Endodermal cell (in vitro differentiated cells): ENCODE results near the gene TBXAS1. TPM values are rescaled to one million over a fixed set of nuclear protein-coding genes. Genes with fewer than 3 reads are reported as not detected.

Source experiments
- DNase-seq: peaks from one replicate; pipeline ENCODE4 v3.0.0-alpha.2; 2017
- H3K27ac ChIP-seq: 2 replicates; pipeline ENCODE4 v1.5.1; 2013; ENCODE audit warnings: mild to moderate bottlenecking, low read depth, low read length, moderate library complexity
- H3K27me3 ChIP-seq: 2 replicates; pipeline ENCODE4 v1.6.1; 2013; ENCODE audit warnings: mild to moderate bottlenecking, low read length, moderate library complexity; ENCODE audit not compliant: insufficient read depth, control insufficient read depth, poor library complexity, severe bottlenecking
- H3K36me3 ChIP-seq: 2 replicates; pipeline ENCODE4 v1.7.0; 2013; ENCODE audit warnings: mild to moderate bottlenecking, low read length, moderate library complexity; ENCODE audit not compliant: control insufficient read depth, insufficient read depth
- H3K4me1 ChIP-seq: one replicate; pipeline ENCODE4 v1.7.0; 2013; ENCODE audit warnings: low read length; ENCODE audit not compliant: control insufficient read depth, insufficient read depth
- H3K4me3 ChIP-seq: 2 replicates; pipeline ENCODE4 v1.5.1; 2013; ENCODE audit warnings: mild to moderate bottlenecking, low read length, moderate library complexity
- H3K9ac ChIP-seq: 2 replicates; pipeline ENCODE4 v1.6.1; 2013; ENCODE audit warnings: mild to moderate bottlenecking, low read length, moderate library complexity; ENCODE audit not compliant: poor library complexity, severe bottlenecking; ENCODE audit errors: extremely low read depth
- H3K9me3 ChIP-seq: 2 replicates; pipeline ENCODE4 v1.6.1; 2013; ENCODE audit warnings: mild to moderate bottlenecking, low read length, moderate library complexity; ENCODE audit not compliant: control insufficient read depth
- H3K27ac Mint-ChIP-seq: 2 replicates; pipeline ENCODE4 v1.8.0; 2020; ENCODE audit warnings: mixed read lengths
- H3K27me3 Mint-ChIP-seq: 2 replicates; pipeline ENCODE4 v1.8.0; 2021; ENCODE audit warnings: mild to moderate bottlenecking, mixed read lengths; ENCODE audit not compliant: insufficient read depth
- H3K36me3 Mint-ChIP-seq: 2 replicates; pipeline ENCODE4 v1.8.0; 2020; ENCODE audit warnings: low read depth, mixed read lengths
- H3K4me1 Mint-ChIP-seq: 2 replicates; pipeline ENCODE4 v1.8.0; 2020; ENCODE audit warnings: mixed read lengths
- H3K4me3 Mint-ChIP-seq: 2 replicates; pipeline ENCODE4 v1.8.0; 2020; ENCODE audit warnings: mild to moderate bottlenecking, moderate library complexity, mixed read lengths
- H3K9me3 Mint-ChIP-seq: 2 replicates; pipeline ENCODE4 v1.8.0; 2020; ENCODE audit warnings: mild to moderate bottlenecking, mixed read lengths
- WGBS, 2 experiments: methylation state at CpG; one replicate each; pipeline versions ENCODE4 v1.1.5 to v1.1.7; 2013; ENCODE audit warnings: missing lambda C conversion rate in 2 of 2, mixed read lengths in 1 of 2; ENCODE audit not compliant: insufficient coverage in 1 of 2, insufficient read length in 1 of 2; 5-methylcytosine and 5-hydroxymethylcytosine counted together
- total RNA-seq, 2 donors: library from RNA; stranded (reverse); fragmentation: NEBNext Ultra II Directional in 1 of 2; extraction: Animal tissue kit (Norgen Biotek cat#: 25700) in 1 of 2; gene quantifications; 2 replicates in 1 of 2; 3 replicates in 1 of 2; pipeline ENCODE4 v1.2.1, GENCODE V29; 2021
- TF ChIP-seq, protein P1 (sequence below): fragments of 200-600 bp; sonication (generic); conservative IDR thresholded peaks from 2 replicates; pipeline ENCODE4 v1.5.0; 2021; ENCODE audit warnings: antibody characterized with exemption, mild to moderate bottlenecking

TBXAS1 gene
- total RNA-seq, 2 donors from 2014 or later = 7.6 to 13.5 TPM

GRCh38 chr7:140058517-140058916, 229.5 kb downstream of the TBXAS1 start:
- no peak overlapping the region for H3K4me3 Mint-ChIP-seq

DNA sequence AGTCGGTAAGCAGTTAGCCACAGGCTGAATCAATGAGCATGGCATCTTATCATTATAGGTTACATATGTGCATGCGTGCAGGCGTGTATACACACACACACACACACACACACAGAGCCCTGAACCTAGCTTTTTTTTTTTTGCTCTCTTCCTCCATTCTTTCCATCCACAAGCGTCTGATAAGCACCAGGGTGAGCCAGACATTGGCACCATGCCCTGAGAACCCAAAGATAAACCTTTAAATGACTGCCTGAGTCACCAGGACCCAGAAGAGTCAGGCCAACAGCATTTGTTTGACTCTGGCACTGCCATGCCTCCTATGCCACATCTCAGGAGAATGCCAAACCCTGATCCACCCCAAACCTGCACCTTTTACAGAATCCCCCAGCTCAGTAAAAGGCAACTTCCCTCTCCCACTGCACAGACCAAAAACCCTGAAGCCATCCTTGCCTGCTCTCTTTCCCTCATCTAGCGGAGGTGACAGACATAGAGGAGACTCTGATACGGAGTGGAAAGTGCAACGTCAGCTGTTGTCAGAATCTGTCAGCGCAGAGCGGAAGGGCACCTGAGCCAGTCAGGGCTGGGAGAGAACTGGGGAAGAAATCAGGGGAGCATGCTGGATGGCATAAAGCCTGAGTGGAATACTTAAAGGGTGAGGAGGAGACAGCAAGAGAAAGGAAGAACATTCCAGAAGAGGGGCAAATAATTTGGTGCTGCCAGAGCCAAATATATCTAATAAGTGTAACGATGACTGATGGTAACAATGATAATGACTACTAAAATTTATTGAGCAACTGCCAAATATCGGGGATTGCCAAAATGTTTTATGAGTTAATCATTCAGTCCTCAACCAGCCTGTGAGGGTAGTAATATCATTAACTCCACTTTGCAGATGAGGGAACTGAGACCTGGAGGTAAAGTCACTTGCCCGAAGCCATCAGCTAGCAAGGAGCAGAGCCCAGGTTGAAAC, 230.5 kb downstream of the TBXAS1 start:
- DNase-seq = no peak
- H3K27ac ChIP-seq = no peak overlapping the region
- H3K4me1 Mint-ChIP-seq = no peaks in the 10 kb centered on the region

More at GRCh38 chr7:140058517-140058916, 229.5 kb downstream of the TBXAS1 start:
- TF ChIP-seq, protein P1, sequence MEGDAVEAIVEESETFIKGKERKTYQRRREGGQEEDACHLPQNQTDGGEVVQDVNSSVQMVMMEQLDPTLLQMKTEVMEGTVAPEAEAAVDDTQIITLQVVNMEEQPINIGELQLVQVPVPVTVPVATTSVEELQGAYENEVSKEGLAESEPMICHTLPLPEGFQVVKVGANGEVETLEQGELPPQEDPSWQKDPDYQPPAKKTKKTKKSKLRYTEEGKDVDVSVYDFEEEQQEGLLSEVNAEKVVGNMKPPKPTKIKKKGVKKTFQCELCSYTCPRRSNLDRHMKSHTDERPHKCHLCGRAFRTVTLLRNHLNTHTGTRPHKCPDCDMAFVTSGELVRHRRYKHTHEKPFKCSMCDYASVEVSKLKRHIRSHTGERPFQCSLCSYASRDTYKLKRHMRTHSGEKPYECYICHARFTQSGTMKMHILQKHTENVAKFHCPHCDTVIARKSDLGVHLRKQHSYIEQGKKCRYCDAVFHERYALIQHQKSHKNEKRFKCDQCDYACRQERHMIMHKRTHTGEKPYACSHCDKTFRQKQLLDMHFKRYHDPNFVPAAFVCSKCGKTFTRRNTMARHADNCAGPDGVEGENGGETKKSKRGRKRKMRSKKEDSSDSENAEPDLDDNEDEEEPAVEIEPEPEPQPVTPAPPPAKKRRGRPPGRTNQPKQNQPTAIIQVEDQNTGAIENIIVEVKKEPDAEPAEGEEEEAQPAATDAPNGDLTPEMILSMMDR = no peak
- H3K36me3 Mint-ChIP-seq = no peaks in the 10 kb centered on the region
- H3K27ac Mint-ChIP-seq = no peak overlapping the region
- H3K4me1 ChIP-seq = no peaks in the 10 kb centered on the region
- H3K27ac ChIP-seq = no peak overlapping the region
- H3K9ac ChIP-seq = no peak overlapping the region
- H3K4me3 ChIP-seq = no peak overlapping the region
- H3K4me1 Mint-ChIP-seq = no peaks in the 10 kb centered on the region
- 95 to 97% methylated on average over 4 to 7 of the region's 7 CpGs for WGBS, 2 experiments
- peaks cover 24% of the 10 kb centered on the region for H3K27me3 Mint-ChIP-seq
- DNase-seq = no peak
- H3K27me3 ChIP-seq = peaks cover 22% of the 10 kb centered on the region
- H3K36me3 ChIP-seq = no peaks in the 10 kb centered on the region
- H3K9me3 ChIP-seq = no peaks in the 10 kb centered on the region
- peaks cover 2% of the 10 kb centered on the region for H3K9me3 Mint-ChIP-seq

DNA sequence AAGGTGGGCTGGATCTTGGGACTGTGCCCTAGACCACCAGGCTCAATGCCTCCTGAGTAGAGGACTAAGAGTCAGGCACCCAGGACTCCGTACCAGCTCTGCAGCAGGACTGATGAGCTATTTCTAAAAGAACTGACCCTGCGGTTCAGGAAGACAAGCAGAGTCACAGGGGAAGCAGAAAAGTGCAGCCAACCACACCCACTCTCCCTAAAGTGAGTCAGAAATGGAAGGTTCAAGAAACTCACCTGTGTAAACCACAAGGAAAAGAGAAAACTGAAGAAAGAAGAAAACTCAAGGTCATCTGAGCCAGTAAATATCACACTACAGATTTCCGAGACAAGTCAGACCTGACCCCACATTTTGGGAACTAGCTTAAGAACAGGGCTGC, 231.2 kb downstream of the TBXAS1 start:
- Mint-ChIP-seq H3K27me3 (peaks cover 30% of the 10 kb centered on the region), H3K4me1 (no peaks in the 10 kb centered on the region), H3K27ac (no peak overlapping the region), H3K4me3 (no peak overlapping the region), H3K36me3 (no peaks in the 10 kb centered on the region), H3K9me3 (peaks cover 2% of the 10 kb centered on the region)
- Histone ChIP-seq H3K9ac (no peak overlapping the region), H3K4me3 (no peak overlapping the region), H3K4me1 (no peaks in the 10 kb centered on the region), H3K36me3 (no peaks in the 10 kb centered on the region), H3K9me3 (no peaks in the 10 kb centered on the region), H3K27ac (no peak overlapping the region), H3K27me3 (peaks cover 27% of the 10 kb centered on the region)
- TF ChIP-seq, protein P1 = no peak
- WGBS, 2 experiments = 90 to 100% methylated on average over 2 to 3 of the region's 3 CpGs
- no peak for DNase-seq

More for the DNA sequence above, 230.5 kb downstream of the TBXAS1 start:
- peaks cover 27% of the 10 kb centered on the region for H3K27me3 ChIP-seq
- Mint-ChIP-seq H3K9me3 (peaks cover 2% of the 10 kb centered on the region), H3K4me3 (no peak overlapping the region), H3K27me3 (peaks cover 30% of the 10 kb centered on the region), H3K27ac (no peak overlapping the region), H3K36me3 (no peaks in the 10 kb centered on the region)
- H3K4me1 ChIP-seq = no peaks in the 10 kb centered on the region
- H3K36me3 ChIP-seq = no peaks in the 10 kb centered on the region
- TF ChIP-seq, protein P1 = no peak
- no peak overlapping the region for H3K9ac ChIP-seq
- no peaks in the 10 kb centered on the region for H3K9me3 ChIP-seq
- no peak overlapping the region for H3K4me3 ChIP-seq
- WGBS, 2 experiments = 93 to 95% methylated on average over 7 to 12 of the region's 12 CpGs
